ENCODE data around the gene UAP1L1.

GRCh38 chr9:137057545-137057944, 19.8 kb upstream of the UAP1L1 start:
- TF ChIP-seq CTCF (IDR thresholded peaks at IDR 0.05) (no peak), POLR2A (IDR thresholded peaks at IDR 0.05) (no peak)
